HepG2 (cell line): ENCODE data around the gene DIAPH3.

Source experiments
- CBX1 ChIP-seq: IDR thresholded peaks from one replicate; pipeline ENCODE4 v1.6.1; 2016; ENCODE audit warnings: antibody characterized with exemption, low read depth
- CTCF ChIP-seq: sonication (generic); formaldehyde crosslinking; IDR thresholded peaks from 2 replicates; pipeline ENCODE4 v1.5.0; 2020; ENCODE audit warnings: mild to moderate bottlenecking, missing genetic modification reagents, moderate library complexity
- GABPA ChIP-seq, 2 experiments: IDR thresholded peaks; 2 replicates each; pipeline ENCODE4 v1.6.1; 2011 to 2016; ENCODE audit warnings: low read depth in 2 of 2, low read length in 1 of 2, missing biosample characterization in 1 of 2, missing genetic modification characterization in 1 of 2
- GPN1 ChIP-seq: sonication (generic); formaldehyde crosslinking; IDR thresholded peaks from 2 replicates; pipeline ENCODE4 v1.5.1; 2020; ENCODE audit warnings: missing genetic modification reagents, borderline replicate concordance
- POLR2A ChIP-seq, 2 experiments: IDR thresholded peaks; 2 replicates each; pipeline ENCODE4 v1.6.1; 2011; ENCODE audit warnings: low read depth in 2 of 2, low read length in 2 of 2, mild to moderate bottlenecking in 1 of 2, moderate library complexity in 1 of 2; ENCODE audit not compliant: insufficient read depth in 1 of 2
- ZNF207 ChIP-seq: fragments of 450-650 bp; IDR thresholded peaks from 2 replicates; pipeline ENCODE4 v1.6.1; 2016; ENCODE audit warnings: antibody characterized with exemption, borderline replicate concordance
- ZNF614 ChIP-seq: IDR thresholded peaks from 2 replicates; pipeline ENCODE4 v1.6.1; 2018; ENCODE audit warnings: missing biosample characterization, missing genetic modification reagents, inconsistent platforms, borderline replicate concordance
- ZNF75D ChIP-seq: sonication (generic); formaldehyde crosslinking; IDR thresholded peaks from 2 replicates; pipeline ENCODE4 v1.8.1; 2023; ENCODE audit warnings: missing genetic modification reagents, mild to moderate bottlenecking, borderline replicate concordance
- TF ChIP-seq, protein P1 (sequence below): sonication (generic); formaldehyde crosslinking; IDR thresholded peaks from 2 replicates; pipeline ENCODE4 v1.5.1; 2020; ENCODE audit warnings: mild to moderate bottlenecking, missing genetic modification reagents, borderline replicate concordance
- TF ChIP-seq, protein P2 (sequence below): IDR thresholded peaks from 2 replicates; pipeline ENCODE4 v1.6.1; 2012; ENCODE audit warnings: low read length, improper control_type of control experiment
- TF ChIP-seq, protein P3 (sequence below): sonication (generic); formaldehyde crosslinking; IDR thresholded peaks from 2 replicates; pipeline ENCODE4 v1.5.1; 2020; ENCODE audit warnings: mild to moderate bottlenecking, moderate library complexity, missing genetic modification reagents

DNA sequence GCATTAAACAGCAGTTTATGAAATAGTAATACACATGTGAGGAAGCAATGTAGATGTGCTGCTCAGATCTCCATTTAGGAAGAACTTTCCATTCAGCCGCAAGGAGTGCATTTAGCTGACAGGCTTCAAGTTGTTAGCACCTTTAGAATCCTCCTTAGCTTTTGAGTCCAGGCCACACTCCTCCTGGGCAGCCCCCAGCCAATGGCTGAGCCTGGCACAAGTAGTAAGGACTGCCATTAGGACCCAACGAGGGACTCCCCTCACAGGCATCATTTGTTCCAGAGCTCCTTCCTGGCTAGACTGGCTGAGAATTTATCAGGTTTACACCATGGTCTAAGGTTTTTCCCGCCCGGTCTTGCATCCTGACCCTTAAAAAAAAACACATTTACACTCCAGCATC is 201.4 kb downstream of the DIAPH3 start:
- TF ChIP-seq GPN1, result no peak
- no peak for TF ChIP-seq CBX1
- TF ChIP-seq ZNF614, result no peak
- TF ChIP-seq CTCF (CRISPR knock-in tag), result no peak
- TF ChIP-seq ZNF207, result no peak
- no peak for TF ChIP-seq GABPA (IDR thresholded peaks at IDR 0.05; ENCODE audit: low read depth, low read length)
- no peak for TF ChIP-seq GABPA (CRISPR knock-in tag; IDR thresholded peaks at IDR 0.05; ENCODE audit: low read depth)
- no peak for TF ChIP-seq POLR2A (IDR thresholded peaks at IDR 0.05; ENCODE audit: insufficient read depth in 1 of 2, low read depth in 2 of 2, low read length in 2 of 2)
- TF ChIP-seq ZNF75D, result no peak
- TF ChIP-seq, protein P1, sequence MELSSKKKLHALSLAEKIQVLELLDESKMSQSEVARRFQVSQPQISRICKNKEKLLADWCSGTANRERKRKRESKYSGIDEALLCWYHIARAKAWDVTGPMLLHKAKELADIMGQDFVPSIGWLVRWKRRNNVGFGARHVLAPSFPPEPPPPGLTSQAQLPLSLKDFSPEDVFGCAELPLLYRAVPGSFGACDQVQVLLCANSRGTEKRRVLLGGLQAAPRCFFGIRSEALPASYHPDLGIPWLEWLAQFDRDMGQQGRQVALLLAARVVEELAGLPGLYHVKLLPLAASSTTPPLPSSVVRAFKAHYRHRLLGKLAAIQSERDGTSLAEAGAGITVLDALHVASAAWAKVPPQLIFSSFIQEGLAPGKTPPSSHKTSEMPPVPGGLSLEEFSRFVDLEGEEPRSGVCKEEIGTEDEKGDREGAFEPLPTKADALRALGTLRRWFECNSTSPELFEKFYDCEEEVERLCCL (CRISPR knock-in tag), result no peak
- TF ChIP-seq, protein P2, sequence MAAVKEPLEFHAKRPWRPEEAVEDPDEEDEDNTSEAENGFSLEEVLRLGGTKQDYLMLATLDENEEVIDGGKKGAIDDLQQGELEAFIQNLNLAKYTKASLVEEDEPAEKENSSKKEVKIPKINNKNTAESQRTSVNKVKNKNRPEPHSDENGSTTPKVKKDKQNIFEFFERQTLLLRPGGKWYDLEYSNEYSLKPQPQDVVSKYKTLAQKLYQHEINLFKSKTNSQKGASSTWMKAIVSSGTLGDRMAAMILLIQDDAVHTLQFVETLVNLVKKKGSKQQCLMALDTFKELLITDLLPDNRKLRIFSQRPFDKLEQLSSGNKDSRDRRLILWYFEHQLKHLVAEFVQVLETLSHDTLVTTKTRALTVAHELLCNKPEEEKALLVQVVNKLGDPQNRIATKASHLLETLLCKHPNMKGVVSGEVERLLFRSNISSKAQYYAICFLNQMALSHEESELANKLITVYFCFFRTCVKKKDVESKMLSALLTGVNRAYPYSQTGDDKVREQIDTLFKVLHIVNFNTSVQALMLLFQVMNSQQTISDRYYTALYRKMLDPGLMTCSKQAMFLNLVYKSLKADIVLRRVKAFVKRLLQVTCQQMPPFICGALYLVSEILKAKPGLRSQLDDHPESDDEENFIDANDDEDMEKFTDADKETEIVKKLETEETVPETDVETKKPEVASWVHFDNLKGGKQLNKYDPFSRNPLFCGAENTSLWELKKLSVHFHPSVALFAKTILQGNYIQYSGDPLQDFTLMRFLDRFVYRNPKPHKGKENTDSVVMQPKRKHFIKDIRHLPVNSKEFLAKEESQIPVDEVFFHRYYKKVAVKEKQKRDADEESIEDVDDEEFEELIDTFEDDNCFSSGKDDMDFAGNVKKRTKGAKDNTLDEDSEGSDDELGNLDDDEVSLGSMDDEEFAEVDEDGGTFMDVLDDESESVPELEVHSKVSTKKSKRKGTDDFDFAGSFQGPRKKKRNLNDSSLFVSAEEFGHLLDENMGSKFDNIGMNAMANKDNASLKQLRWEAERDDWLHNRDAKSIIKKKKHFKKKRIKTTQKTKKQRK, result no peak
- TF ChIP-seq, protein P3, sequence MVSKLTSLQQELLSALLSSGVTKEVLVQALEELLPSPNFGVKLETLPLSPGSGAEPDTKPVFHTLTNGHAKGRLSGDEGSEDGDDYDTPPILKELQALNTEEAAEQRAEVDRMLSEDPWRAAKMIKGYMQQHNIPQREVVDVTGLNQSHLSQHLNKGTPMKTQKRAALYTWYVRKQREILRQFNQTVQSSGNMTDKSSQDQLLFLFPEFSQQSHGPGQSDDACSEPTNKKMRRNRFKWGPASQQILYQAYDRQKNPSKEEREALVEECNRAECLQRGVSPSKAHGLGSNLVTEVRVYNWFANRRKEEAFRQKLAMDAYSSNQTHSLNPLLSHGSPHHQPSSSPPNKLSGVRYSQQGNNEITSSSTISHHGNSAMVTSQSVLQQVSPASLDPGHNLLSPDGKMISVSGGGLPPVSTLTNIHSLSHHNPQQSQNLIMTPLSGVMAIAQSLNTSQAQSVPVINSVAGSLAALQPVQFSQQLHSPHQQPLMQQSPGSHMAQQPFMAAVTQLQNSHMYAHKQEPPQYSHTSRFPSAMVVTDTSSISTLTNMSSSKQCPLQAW (CRISPR knock-in tag), result no peak
